Liver (tissue), 9 donors: Measurements from ENCODE around the gene ZMYM4. TPM values are rescaled to one million over a fixed set of nuclear protein-coding genes. Genes with fewer than 3 reads are reported as not detected.

Source experiments
- DNase-seq: peaks from one replicate; pipeline ENCODE4 v3.0.0-alpha.2; 2017; ENCODE audit warnings: low spot score
- H3K27ac ChIP-seq, 2 donors: one replicate each; pipeline ENCODE4 v1.7.0; 2013; ENCODE audit warnings: inconsistent platforms in 2 of 2, low read length in 2 of 2, control low read depth in 1 of 2, low read depth in 1 of 2, mild to moderate bottlenecking in 1 of 2
- H3K27me3 ChIP-seq, 4 donors: one replicate each; pipeline versions ENCODE4 v1.6.1 to v1.7.0; 2013; ENCODE audit warnings: low read length in 3 of 4, inconsistent platforms in 1 of 4, mild to moderate bottlenecking in 1 of 4, moderate library complexity in 1 of 4; ENCODE audit not compliant: control insufficient read depth in 4 of 4, insufficient read depth in 4 of 4
- H3K36me3 ChIP-seq, 4 donors: one replicate each; pipeline versions ENCODE4 v1.6.1 to v1.7.0; 2013; ENCODE audit warnings: low read length in 3 of 4, mild to moderate bottlenecking in 3 of 4, low read depth in 1 of 4, moderate library complexity in 1 of 4; ENCODE audit not compliant: control insufficient read depth in 4 of 4, insufficient read depth in 3 of 4
- H3K4me1 ChIP-seq, 4 donors: one replicate each; pipeline versions ENCODE4 v1.6.1 to v1.7.0; 2013; ENCODE audit warnings: low read length in 3 of 4, mild to moderate bottlenecking in 3 of 4, moderate library complexity in 1 of 4; ENCODE audit not compliant: control insufficient read depth in 4 of 4, insufficient read depth in 4 of 4
- H3K4me3 ChIP-seq, 3 donors: one replicate each; pipeline versions ENCODE4 v1.6.1 to v1.7.0; 2013; ENCODE audit warnings: low read length in 3 of 3, control low read depth in 1 of 3, low read depth in 1 of 3, mild to moderate bottlenecking in 1 of 3
- H3K9ac ChIP-seq, 2 donors: one replicate each; pipeline ENCODE4 v1.7.0; 2013; ENCODE audit warnings: low read length in 2 of 2, mild to moderate bottlenecking in 2 of 2, moderate library complexity in 2 of 2, control low read depth in 1 of 2, low read depth in 1 of 2
- H3K9me3 ChIP-seq, 4 donors: one replicate each; pipeline versions ENCODE4 v1.6.1 to v1.7.0; 2013; ENCODE audit warnings: low read length in 3 of 4; ENCODE audit not compliant: control insufficient read depth in 4 of 4
- CTCF ChIP-seq: fragments of 150-350 bp; IDR thresholded peaks from 2 replicates; pipeline ENCODE4 v1.5.1; 2017; ENCODE audit warnings: improper control_type of control experiment, low read depth, low read length; ENCODE audit not compliant: missing input control
- EGR1 ChIP-seq, 2 donors: IDR thresholded peaks; 2 replicates each; pipeline ENCODE4 v1.6.1; 2016 to 2018; ENCODE audit warnings: antibody characterized with exemption in 2 of 2, low read depth in 2 of 2
- FOXA1 ChIP-seq: IDR thresholded peaks from 2 replicates; pipeline ENCODE4 v1.6.1; 2016; ENCODE audit warnings: antibody characterized with exemption
- FOXA2 ChIP-seq: IDR thresholded peaks from 2 replicates; pipeline ENCODE4 v1.6.1; 2016; ENCODE audit warnings: antibody characterized with exemption
- GABPA ChIP-seq, 2 donors: IDR thresholded peaks in 1 of 2; conservative IDR thresholded peaks in 1 of 2; 2 replicates each; pipeline ENCODE4 v1.6.1; 2016; ENCODE audit warnings: antibody characterized with exemption in 2 of 2, mild to moderate bottlenecking in 1 of 2, moderate library complexity in 1 of 2
- HNF4A ChIP-seq, 2 donors: conservative IDR thresholded peaks; 2 replicates each; pipeline ENCODE4 v1.6.1; 2016; ENCODE audit warnings: antibody characterized with exemption in 2 of 2, mild to moderate bottlenecking in 2 of 2
- HNF4G ChIP-seq: IDR thresholded peaks from 2 replicates; pipeline ENCODE4 v1.6.1; 2016; ENCODE audit warnings: antibody characterized with exemption
- JUND ChIP-seq, 2 donors: IDR thresholded peaks; 2 replicates each; pipeline ENCODE4 v1.6.1; 2016; ENCODE audit warnings: antibody characterized with exemption in 2 of 2
- RAD21 ChIP-seq, 2 donors: IDR thresholded peaks; 2 replicates each; pipeline ENCODE4 v1.6.1; 2016; ENCODE audit warnings: antibody characterized with exemption in 2 of 2, mild to moderate bottlenecking in 2 of 2
- SP1 ChIP-seq: IDR thresholded peaks from 2 replicates; pipeline ENCODE4 v1.6.1; 2018; ENCODE audit warnings: antibody characterized with exemption, mild to moderate bottlenecking
- TAF1 ChIP-seq: conservative IDR thresholded peaks from 2 replicates; pipeline ENCODE4 v1.6.1; 2016; ENCODE audit warnings: antibody characterized with exemption, mild to moderate bottlenecking
- YY1 ChIP-seq: IDR thresholded peaks from 2 replicates; pipeline ENCODE4 v1.6.1; 2016; ENCODE audit warnings: antibody characterized with exemption, mild to moderate bottlenecking
- ZBTB33 ChIP-seq: IDR thresholded peaks from 2 replicates; pipeline ENCODE4 v1.6.1; 2016; ENCODE audit warnings: antibody characterized with exemption
- WGBS: extraction: QIAGEN DNeasy Blood & Tissue Kit; methylation state at CpG from one replicate; pipeline ENCODE4 v1.1.7; 2013; 5-methylcytosine and 5-hydroxymethylcytosine counted together
- polyA plus RNA-seq, 2 donors: library from polyadenylated mRNA; stranded (reverse) in 1 of 2; unstranded in 1 of 2; fragments of 200-250 nt in 1 of 2; fragments of >200 nt in 1 of 2; fragmentation: Nextera tagmentation in 1 of 2; extraction: Ambion mirVana in 1 of 2; gene quantifications; one replicate each; pipeline versions ENCODE4 v1.2.1 to v1.2.3, GENCODE V29; 2013 to 2015
- total RNA-seq, 2 donors: library from RNA; depleted of rRNA; stranded (reverse); fragments of >200 nt; gene quantifications; one replicate each; pipeline ENCODE4 v1.2.3, GENCODE V29; 2014
- TF ChIP-seq, protein P1 (sequence below): IDR thresholded peaks from 2 replicates; pipeline ENCODE4 v1.6.1; 2016; ENCODE audit warnings: antibody characterized with exemption, mild to moderate bottlenecking
- TF ChIP-seq, protein P2 (sequence below): IDR thresholded peaks from 2 replicates; pipeline ENCODE4 v1.6.1; 2016; ENCODE audit warnings: antibody characterized with exemption
- donor health status: healthy.
- donor health status: healthy.
- donor health status: healthy.
- donor health status: healthy.
- donor health status: healthy.

Gene ZMYM4
- total and polyA plus RNA-seq, 4 donors: 5.3 to 16.8 (median 10.5) TPM

GRCh38 chr1:35223084-35223630, 45.4 kb upstream of the ZMYM4 start:
- Histone ChIP-seq H3K4me1 (no peaks in the 10 kb centered on the region), H3K9me3 (no peaks in the 10 kb centered on the region), H3K9ac (no peak overlapping the region), H3K27ac (no peak overlapping the region), H3K27me3 (no peaks in the 10 kb centered on the region), H3K4me3 (no peak overlapping the region), H3K36me3 (no peaks in the 10 kb centered on the region)
- 85% methylated on average over 4 of the region's 4 CpGs for WGBS
- DNase-seq: no peak
- TF ChIP-seq, protein P1, sequence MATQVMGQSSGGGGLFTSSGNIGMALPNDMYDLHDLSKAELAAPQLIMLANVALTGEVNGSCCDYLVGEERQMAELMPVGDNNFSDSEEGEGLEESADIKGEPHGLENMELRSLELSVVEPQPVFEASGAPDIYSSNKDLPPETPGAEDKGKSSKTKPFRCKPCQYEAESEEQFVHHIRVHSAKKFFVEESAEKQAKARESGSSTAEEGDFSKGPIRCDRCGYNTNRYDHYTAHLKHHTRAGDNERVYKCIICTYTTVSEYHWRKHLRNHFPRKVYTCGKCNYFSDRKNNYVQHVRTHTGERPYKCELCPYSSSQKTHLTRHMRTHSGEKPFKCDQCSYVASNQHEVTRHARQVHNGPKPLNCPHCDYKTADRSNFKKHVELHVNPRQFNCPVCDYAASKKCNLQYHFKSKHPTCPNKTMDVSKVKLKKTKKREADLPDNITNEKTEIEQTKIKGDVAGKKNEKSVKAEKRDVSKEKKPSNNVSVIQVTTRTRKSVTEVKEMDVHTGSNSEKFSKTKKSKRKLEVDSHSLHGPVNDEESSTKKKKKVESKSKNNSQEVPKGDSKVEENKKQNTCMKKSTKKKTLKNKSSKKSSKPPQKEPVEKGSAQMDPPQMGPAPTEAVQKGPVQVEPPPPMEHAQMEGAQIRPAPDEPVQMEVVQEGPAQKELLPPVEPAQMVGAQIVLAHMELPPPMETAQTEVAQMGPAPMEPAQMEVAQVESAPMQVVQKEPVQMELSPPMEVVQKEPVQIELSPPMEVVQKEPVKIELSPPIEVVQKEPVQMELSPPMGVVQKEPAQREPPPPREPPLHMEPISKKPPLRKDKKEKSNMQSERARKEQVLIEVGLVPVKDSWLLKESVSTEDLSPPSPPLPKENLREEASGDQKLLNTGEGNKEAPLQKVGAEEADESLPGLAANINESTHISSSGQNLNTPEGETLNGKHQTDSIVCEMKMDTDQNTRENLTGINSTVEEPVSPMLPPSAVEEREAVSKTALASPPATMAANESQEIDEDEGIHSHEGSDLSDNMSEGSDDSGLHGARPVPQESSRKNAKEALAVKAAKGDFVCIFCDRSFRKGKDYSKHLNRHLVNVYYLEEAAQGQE: no peak
- TF ChIP-seq ZBTB33 (no peak), EGR1 (IDR thresholded peaks at IDR 0.05; ENCODE audit: low read depth in 2 of 2) (no peak), FOXA1 (no peak), RAD21 (IDR thresholded peaks at IDR 0.05) (no peak), CTCF (no peak), FOXA2 (no peak), TAF1 (no peak), YY1 (no peak), HNF4A (conservative IDR thresholded peaks at IDR 0.05) (no peak), GABPA (IDR thresholded peaks at IDR 0.05 in 1 of 2, conservative IDR thresholded peaks at IDR 0.05 in 1 of 2) (no peak), JUND (IDR thresholded peaks at IDR 0.05) (no peak)
- TF ChIP-seq, protein P2, sequence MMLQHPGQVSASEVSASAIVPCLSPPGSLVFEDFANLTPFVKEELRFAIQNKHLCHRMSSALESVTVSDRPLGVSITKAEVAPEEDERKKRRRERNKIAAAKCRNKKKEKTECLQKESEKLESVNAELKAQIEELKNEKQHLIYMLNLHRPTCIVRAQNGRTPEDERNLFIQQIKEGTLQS: no peak

- no peak for DNase-seq
- no peaks in the 10 kb centered on the region for H3K9me3 ChIP-seq
- H3K4me1 ChIP-seq: no peaks in the 10 kb centered on the region
- no peaks in the 10 kb centered on the region for H3K36me3 ChIP-seq
- H3K27me3 ChIP-seq: no peaks in the 10 kb centered on the region
- no peak overlapping the region for H3K27ac ChIP-seq
- no peak overlapping the region for H3K9ac ChIP-seq
- WGBS: 90% methylated on average over 2 of the region's 2 CpGs
- H3K4me3 ChIP-seq: no peak overlapping the region
- TF ChIP-seq SP1: no peak
- TF ChIP-seq CTCF: no peak
- no peak for TF ChIP-seq FOXA2
- TF ChIP-seq FOXA1: no peak
- no peak for TF ChIP-seq HNF4G
- no peak for TF ChIP-seq GABPA (IDR thresholded peaks at IDR 0.05 in 1 of 2, conservative IDR thresholded peaks at IDR 0.05 in 1 of 2)
- no peak for TF ChIP-seq RAD21 (IDR thresholded peaks at IDR 0.05)
- no peak for TF ChIP-seq HNF4A (conservative IDR thresholded peaks at IDR 0.05)
- TF ChIP-seq, protein P1: no peak
These were observed 42.0 kb upstream of the ZMYM4 start for GRCh38 chr1:35226546-35226945.
